Right forelimb (tissue), 1 donor: Measurements from ENCODE around the gene RHBDL2.
"Not testable (repeated sequence)": the region's sequence is repeated elsewhere in the genome, so short reads cannot be mapped to it uniquely, and the experiment has no call there.

Source experiments
- DNase-seq: peaks from one replicate; pipeline ENCODE4 v3.0.0-alpha.2; 2018

RHBDL2 gene

DNA sequence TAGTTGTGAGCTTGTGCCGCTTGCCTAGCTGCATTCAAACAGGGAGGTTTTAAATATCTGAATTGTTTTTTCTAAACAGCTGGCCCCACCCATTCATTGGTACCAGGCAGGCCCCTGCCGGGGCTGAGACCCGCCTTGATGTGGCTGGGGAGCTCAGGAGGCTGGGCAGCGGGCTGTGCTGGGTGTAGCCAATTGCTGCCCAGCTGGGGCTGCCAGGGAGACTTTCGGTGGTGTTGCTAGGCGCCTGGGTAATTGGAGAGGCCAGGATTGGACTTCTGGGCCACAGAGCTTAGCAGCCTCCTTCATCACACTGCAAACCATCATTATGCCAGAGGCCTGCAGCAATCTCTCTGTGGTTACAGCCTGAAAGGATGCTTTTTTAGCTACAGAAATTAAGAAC, 12.2 kb downstream of the RHBDL2 start:
- DNase-seq: peak; percentile 60

GRCh38 chr1:38929054-38929453, 12.6 kb downstream of the RHBDL2 start:
- no peak for DNase-seq

DNA sequence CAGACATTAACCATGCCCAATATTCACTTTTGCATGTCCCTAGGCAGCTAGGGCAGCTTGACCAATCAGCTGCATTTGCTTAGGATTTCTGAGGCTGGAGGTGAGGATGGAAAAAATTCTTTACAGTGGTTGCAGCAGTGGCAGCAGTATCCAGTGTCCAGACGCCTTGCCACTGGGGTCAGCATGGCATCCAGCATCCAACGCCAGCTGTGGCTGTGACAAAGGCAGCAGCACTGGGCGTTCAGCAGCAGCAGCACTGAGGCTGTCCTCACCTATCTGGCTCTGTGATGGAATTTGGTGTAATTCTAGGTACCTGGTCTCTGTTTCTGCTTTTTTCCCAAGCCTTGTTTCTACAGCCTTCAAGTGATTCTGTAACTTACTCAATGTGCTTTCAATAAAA, 15.5 kb downstream of the RHBDL2 start:
- DNase-seq: no peak

GRCh38 chr1:38925391-38925790, 16.2 kb downstream of the RHBDL2 start:
- no peak for DNase-seq

- no peak for DNase-seq
Observed at GRCh38 chr1:38923607-38924006, 18.0 kb downstream of the RHBDL2 start.

- DNase-seq: no peak
Observed at GRCh38 chr1:38919130-38919529, 22.5 kb downstream of the RHBDL2 start.

- no peak for DNase-seq
Observed at GRCh38 chr1:38918568-38918967, 23.1 kb downstream of the RHBDL2 start.

GRCh38 chr1:38917772-38918171, 23.9 kb downstream of the RHBDL2 start:
- DNase-seq: no peak

- no peak for DNase-seq
Observed at GRCh38 chr1:38917337-38917736, 24.3 kb downstream of the RHBDL2 start.

DNA sequence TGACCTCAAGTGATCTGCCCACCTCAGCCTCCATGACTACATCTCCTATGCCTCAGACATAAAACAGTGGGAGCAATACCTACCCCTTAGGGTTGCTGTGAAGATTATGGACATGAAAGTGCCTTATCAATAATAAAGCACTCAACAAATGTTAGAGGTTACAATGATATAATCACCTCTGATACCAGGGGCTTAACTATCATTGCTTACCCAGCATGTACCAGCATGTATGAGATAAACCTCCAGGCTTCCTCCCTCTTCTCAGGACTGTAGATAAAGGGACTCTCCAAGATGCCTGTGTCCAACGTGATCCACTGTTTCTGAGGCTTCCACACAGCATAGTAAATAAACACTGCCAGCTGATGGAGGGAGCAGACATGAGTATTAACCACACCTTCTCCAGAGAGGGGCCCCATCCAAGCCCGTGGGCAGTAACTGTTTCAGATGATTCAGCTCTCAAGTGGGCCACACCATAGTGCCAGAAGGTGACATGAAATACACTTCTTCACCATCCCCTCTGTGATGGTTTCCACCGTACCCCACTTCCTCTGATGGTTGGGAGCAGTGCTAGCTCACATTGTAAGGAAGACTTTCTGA, 26.2 kb downstream of the RHBDL2 start:
- no peak for DNase-seq

DNA sequence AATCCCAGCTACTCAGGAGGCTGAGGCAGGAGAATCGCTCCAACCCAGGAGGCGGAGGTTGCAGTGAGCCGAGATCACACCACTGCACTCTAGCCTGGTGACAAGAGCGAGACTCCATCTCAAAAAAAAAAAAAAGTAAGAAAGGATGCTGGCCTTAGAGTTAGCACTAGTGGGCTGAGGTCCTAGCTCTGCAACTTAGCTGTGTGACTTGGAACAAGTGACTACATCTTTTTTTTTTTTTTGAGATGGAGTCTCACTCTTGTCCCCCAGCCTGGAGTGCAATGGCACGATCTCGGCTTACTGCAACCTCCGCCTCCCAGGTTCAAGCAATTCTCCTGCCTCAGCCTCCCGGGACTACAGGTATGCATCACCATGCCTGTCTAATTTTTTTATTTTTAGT, 26.7 kb downstream of the RHBDL2 start:
- not testable (repeated sequence) for DNase-seq

- no peak for DNase-seq
Observed at GRCh38 chr1:38908821-38909220, 32.8 kb downstream of the RHBDL2 start.

DNA sequence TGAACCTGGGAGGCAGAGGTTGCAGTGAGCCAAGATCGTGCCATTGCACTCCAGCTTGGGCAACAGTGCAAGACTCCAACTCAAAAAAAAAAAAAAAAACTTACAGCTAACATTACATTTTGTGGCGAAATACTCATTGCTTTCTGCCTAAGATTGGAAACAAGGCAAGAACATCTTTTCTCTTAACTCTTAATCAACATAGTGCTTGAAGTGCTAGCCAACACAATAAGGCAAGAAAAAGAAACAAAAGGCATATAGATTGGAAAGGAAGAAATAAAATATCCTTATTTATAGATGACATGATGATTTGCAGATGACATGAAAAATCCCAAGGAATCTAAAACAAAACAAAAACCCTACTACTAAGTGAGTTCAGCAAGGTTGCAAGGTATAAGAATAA, 35.6 kb downstream of the RHBDL2 start:
- DNase-seq: no peak

- DNase-seq: no peak
Observed at GRCh38 chr1:38899560-38899959, 42.1 kb downstream of the RHBDL2 start.

DNA sequence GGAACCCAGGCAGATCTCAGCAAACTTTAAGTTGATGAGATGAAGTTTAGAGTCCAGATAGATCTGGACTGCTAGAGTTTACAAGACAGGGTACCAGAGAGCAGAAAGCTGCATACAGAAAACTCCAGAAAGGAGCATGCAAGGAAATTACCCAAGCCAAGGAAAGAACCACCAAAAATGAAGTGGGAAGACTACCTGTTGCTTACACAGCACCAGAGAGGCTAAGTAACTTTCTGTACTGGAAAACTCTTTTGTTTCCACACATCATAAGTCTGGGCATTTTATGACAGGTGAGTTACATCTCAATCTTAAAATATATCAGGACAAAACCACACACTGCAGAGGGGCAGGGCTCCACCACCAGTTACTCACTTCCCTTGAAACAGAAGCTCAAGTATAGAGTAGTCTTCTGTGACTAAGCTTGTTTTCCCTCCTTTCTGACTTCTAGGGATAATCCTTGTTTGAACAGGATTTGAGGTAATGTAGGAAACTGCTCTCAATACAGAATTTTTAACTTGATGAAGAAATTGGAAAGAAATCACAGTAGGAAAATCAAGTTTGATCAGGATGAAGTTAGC, 42.9 kb downstream of the RHBDL2 start:
- no peak for DNase-seq

DNA sequence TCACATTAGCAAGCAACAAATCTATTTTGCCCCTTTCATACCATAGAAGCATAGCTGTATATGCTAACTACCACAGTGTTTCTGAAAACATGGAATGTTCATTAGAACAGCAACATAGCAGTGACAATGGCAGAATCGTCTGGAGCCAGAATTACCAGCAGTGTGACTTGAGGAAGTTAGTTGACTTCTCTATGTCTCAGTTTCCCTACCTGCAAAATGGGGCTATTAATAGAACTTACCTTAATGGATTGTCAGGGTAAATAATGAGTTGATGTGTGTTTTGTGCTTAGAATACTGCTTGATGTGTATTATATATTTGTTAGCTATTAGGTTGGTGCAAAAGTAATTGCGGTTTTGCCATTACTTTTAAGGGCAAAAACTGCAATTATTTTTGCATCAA, 45.5 kb downstream of the RHBDL2 start:
- DNase-seq: no peak

- DNase-seq: no peak
Observed at GRCh38 chr1:38892976-38893375, 48.7 kb downstream of the RHBDL2 start.

DNA sequence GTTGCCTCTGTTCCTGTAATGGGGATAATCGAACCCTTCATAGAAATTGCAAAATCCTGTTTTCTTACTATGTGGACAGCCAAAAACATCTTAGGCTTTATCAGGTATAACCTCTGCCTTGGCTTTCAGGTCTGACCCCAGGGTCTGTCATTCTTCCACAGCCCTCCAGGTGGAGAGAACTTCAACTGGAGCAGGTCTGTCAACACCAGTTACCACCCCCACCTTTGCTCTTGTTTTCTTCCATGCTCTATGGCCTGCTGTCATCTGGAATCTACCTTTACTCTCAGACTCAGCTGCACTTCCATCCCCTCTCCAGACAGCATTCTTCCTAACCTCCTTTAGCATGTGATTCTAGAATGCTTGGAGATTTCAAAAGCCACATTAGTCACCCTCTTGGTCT, 49.9 kb downstream of the RHBDL2 start:
- DNase-seq: no peak

- DNase-seq: no peak
Observed at GRCh38 chr1:38889589-38889988, 52.0 kb downstream of the RHBDL2 start.

DNA sequence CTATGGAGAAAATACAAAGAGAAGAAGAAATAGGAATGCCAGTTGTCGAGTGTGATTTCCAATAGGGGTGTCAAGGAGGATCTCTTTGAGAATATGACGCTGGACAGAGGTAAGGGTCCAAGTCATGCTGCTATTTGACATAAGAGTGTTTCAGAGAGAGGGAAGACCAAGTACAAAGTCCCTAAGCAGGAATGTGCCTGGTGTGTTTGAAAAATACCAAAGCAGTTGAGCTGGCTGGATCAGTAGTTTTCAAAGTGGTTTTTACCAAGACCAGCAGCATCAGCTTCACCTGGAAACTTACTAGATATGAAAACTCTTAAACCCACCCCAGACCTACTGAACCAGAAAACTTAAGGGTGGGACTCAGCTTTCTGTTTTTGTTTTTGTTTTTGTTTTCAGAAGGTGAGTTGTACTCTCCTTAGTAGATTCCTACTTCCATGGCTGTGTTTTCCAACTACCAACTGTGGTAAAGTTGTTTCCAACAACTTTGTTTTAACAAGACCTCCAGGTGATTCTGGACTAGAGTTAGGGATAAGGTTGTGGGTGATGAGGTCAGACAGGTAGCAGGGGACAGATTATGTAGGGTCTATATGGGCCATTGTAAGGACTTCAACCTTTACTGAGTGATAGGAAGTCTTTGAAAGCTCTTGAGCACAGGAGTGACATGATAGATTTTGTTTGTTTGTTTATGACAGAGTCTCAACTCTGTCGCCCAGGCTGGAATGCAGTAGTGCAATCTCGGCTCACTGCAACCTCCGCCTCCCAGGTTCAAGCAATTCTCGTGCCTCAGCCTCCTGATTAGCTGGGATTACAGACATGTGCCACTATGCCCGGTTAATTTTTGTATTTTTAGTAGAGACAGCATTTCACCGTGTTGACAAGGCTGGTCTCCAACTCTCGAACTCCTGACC, 53.0 kb downstream of the RHBDL2 start:
- DNase-seq: no peak

GRCh38 chr1:38885092-38885491, 56.5 kb downstream of the RHBDL2 start:
- no peak for DNase-seq

DNA sequence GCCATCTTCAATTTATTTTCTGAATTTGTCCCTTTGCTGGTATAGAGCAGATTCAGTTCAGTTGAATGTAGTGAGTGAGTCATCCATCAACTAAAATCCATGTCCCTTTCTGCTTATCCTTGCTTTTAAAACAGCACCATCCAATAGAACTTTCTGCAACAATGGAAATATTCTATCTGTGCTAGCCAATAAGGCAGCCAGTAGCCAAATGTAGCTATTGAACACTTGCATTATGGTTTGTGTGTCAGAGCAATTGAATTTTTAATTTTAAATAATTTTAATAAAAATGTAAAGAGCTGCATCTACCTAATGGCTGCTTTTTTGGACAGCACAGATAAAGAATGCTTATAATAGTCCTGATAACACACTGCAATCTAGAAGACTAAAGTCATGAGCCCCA, 60.1 kb downstream of the RHBDL2 start, which contains the start of gene GJA9:
Gene GJA9 (minus strand): TSS at position 101 of the 400 bp plus-strand sequence. CDS start 5,489 bp downstream, outside the sequence.
- no peak for DNase-seq

- no peak for DNase-seq
Observed at GRCh38 chr1:38875811-38876210, 65.8 kb downstream of the RHBDL2 start.
